Heart right ventricle (tissue), 16 donors: ENCODE measurements around the gene NCKAP5. TPM values are rescaled to one million over a fixed set of nuclear protein-coding genes. Genes with fewer than 3 reads are reported as not detected.

Experiments used
- ATAC-seq, 8 donors: fragments of 200-7000 bp; cut with Tn5 transposase; one replicate each; pipeline ENCODE4 v1.9.1; 2020; ENCODE audit warnings: mild to moderate bottlenecking in 8 of 8, moderate library complexity in 8 of 8, moderate number of reproducible peaks in 1 of 8
- DNase-seq, 2 donors: peaks; one replicate each; pipeline ENCODE4 v3.0.0-alpha.2; 2020
- H3K27ac ChIP-seq, 10 donors: fragments of 200-600 bp; sonication (generic) in 2 of 10; one replicate each; pipeline versions ENCODE4 v1.5.0 to v1.8.0; 2020 to 2022; ENCODE audit warnings: mild to moderate bottlenecking in 3 of 10
- H3K27me3 ChIP-seq, 7 donors: fragments of 200-600 bp; one replicate each; pipeline ENCODE4 v1.8.0; 2021 to 2022; ENCODE audit warnings: mild to moderate bottlenecking in 2 of 7
- H3K36me3 ChIP-seq, 9 donors: fragments of 200-600 bp; sonication (generic) in 1 of 9; one replicate each; pipeline versions ENCODE4 v1.5.0 to v1.8.0; 2020 to 2022; ENCODE audit warnings: mild to moderate bottlenecking in 2 of 9
- H3K4me1 ChIP-seq, 9 donors: fragments of 200-600 bp; sonication (generic) in 1 of 9; one replicate each; pipeline versions ENCODE4 v1.5.0 to v1.8.0; 2020 to 2022; ENCODE audit warnings: mild to moderate bottlenecking in 4 of 9
- H3K4me3 ChIP-seq, 10 donors: fragments of 200-600 bp; sonication (generic) in 2 of 10; one replicate each; pipeline versions ENCODE4 v1.5.0 to v1.8.0; 2020 to 2022; ENCODE audit warnings: mild to moderate bottlenecking in 7 of 10, moderate library complexity in 2 of 10
- H3K9me3 ChIP-seq, 11 donors: fragments of 200-600 bp in 10 of 11; sonication (generic) in 2 of 11; one replicate each; pipeline versions ENCODE4 v1.5.0 to v1.8.0; 2013 to 2022; ENCODE audit warnings: mild to moderate bottlenecking in 2 of 11, control low read depth in 1 of 11, moderate library complexity in 1 of 11
- CTCF ChIP-seq, 9 donors: fragments of 200-600 bp; sonication (generic) in 2 of 9; IDR thresholded peaks; one replicate each; pipeline versions ENCODE4 v1.5.0 to v1.8.0; 2021 to 2022; ENCODE audit warnings: antibody characterized with exemption in 9 of 9, mild to moderate bottlenecking in 5 of 9, moderate library complexity in 1 of 9
- WGBS, 2 donors: extraction: QIAGEN DNeasy Blood & Tissue Kit; methylation state at CpG; one replicate each; pipeline ENCODE4 v1.1.7; 2013; ENCODE audit warnings: inconsistent platforms in 1 of 2; 5-methylcytosine and 5-hydroxymethylcytosine counted together
- intact Hi-C, 10 donors: fragments of 100-400 bp; cut with DNase I; formaldehyde crosslinking; loops; one replicate each; pipeline versions ENCODE4 v1.11.1 to v1.14.2; 2022
- polyA plus RNA-seq, 2 donors: library from polyadenylated mRNA; stranded (reverse); fragments of 200-250 nt; gene quantifications; one replicate each; pipeline ENCODE4 v1.2.3, GENCODE V29; 2013
- total RNA-seq, 10 donors: library from RNA; stranded (reverse); fragmentation: NEBNext Ultra II Directional in 3 of 10; extraction: Animal tissue kit (Norgen Biotek cat#: 25700) in 3 of 10; gene quantifications; one replicate each; pipeline versions ENCODE4 v1.2.1 to v1.2.4, GENCODE V29; 2021 to 2023
- donor health status: Arrhythmogenic right ventricular cardiomyopathy.
- donor health status: ischemic (EF 13 %, LVEDD 7.1; RV severe dilation, severe dysfunction).
- donor health status: healthy with polysubstance abuse.
- donor health status: DM: no; HTN: yes; CAD: no.
- donor health status: DM: no; HTN: no; CAD: no.
- donor health status: ischemic (EF 25% LVEDD 6.9; RV normal size, moderate dysfunction).
- donor health status: ischemic (EF 25% LVEDD 5.7; RV mildly dilated, moderate dysfunction).
- donor health status: healthy.
- donor health status: DM: yes; HTN: yes; CAD: no.
- donor health status: Ischemic cardiomyopathy.
- donor health status: ischemic (EF 35%, LVEDD 5.7; RV mildly dilated, moderate dysfunction).
- donor health status: nonischemic (EF 11% LVEDD 7.7; RV severe dilation, severe dysfunction).
- donor health status: DM: yes; HTN: yes; CAD: no.
- donor health status: PGD.
- donor health status: ischemic (EF 29% LVEDD 5.4; RV normal size, mild dysfunction).
- donor health status: nonischemic (EF 23%, LVEDD 6.1; RV moderate dilation, normal function).

NCKAP5 gene
- total and polyA plus RNA-seq, 12 donors: 0.57 to 11.7 (median 6.2) TPM

GRCh38 chr2:133407341-133407740 lies 160.9 kb downstream of the NCKAP5 start:
- ATAC-seq: peak in 1 of 8 donors; percentile 31
- intact Hi-C loops: loop anchor here in 1 of 10 donors (10.0 kb wide), 1 partner anchor 147 kb away; no protein-coding TSS in a partner anchor
- Histone ChIP-seq H3K4me1 (peaks cover 0 to 4% (median 0%) of the 10 kb centered on the region in 9 donors), H3K9me3 (no peaks in the 10 kb centered on the region), H3K27me3 (no peaks in the 10 kb centered on the region), H3K36me3 (no peaks in the 10 kb centered on the region), H3K4me3 (no peak overlapping the region), H3K27ac (no peak overlapping the region)
- no peak for TF ChIP-seq CTCF (IDR thresholded peaks at IDR 0.05)
- 79 to 81% methylated on average over 8 of the region's 8 CpGs for WGBS, 2 donors
- no peak for DNase-seq

GRCh38 chr2:133405252-133405651 lies 163.0 kb downstream of the NCKAP5 start:
- 87 to 89% methylated on average over 4 of the region's 4 CpGs for WGBS, 2 donors
- no peak overlapping the region for H3K4me3 ChIP-seq

GRCh38 chr2:133400411-133400810 lies 167.9 kb downstream of the NCKAP5 start:
- ATAC-seq: no peak
- intact Hi-C loops: loop anchor here in 1 of 10 donors (10.0 kb wide), 1 partner anchor 154 kb away; no protein-coding TSS in a partner anchor
- WGBS, 2 donors: 92 to 95% methylated on average over 2 of the region's 2 CpGs
- no peaks in the 10 kb centered on the region for H3K27me3 ChIP-seq
- H3K27ac ChIP-seq: no peak overlapping the region
- no peaks in the 10 kb centered on the region for H3K4me1 ChIP-seq
- no peak for DNase-seq
- TF ChIP-seq CTCF (IDR thresholded peaks at IDR 0.05): no peak
- H3K9me3 ChIP-seq: peaks cover 0 to 3% (median 0%) of the 10 kb centered on the region in 11 donors
- H3K36me3 ChIP-seq: no peaks in the 10 kb centered on the region
- no peak overlapping the region for H3K4me3 ChIP-seq

More at GRCh38 chr2:133405252-133405651, 163.0 kb downstream of the NCKAP5 start:
- Histone ChIP-seq H3K36me3 (no peaks in the 10 kb centered on the region), H3K27ac (no peak overlapping the region), H3K4me1 (peaks cover 0 to 4% (median 0%) of the 10 kb centered on the region in 9 donors), H3K27me3 (no peaks in the 10 kb centered on the region), H3K9me3 (no peaks in the 10 kb centered on the region)
- no peak for ATAC-seq
- no peak for DNase-seq
- intact Hi-C loops: loop anchor here in 1 of 10 donors (10.0 kb wide), 1 partner anchor 150 kb away; no protein-coding TSS in a partner anchor
- no peak for TF ChIP-seq CTCF (IDR thresholded peaks at IDR 0.05)

- DNase-seq (no peak), ATAC-seq (no peak)
- H3K27ac ChIP-seq: no peak overlapping the region
- whole genome bisulfite sequencing, 2 donors: 79% methylated on average over 1 of the region's 1 CpG
- peaks cover 0 to 3% (median 0%) of the 10 kb centered on the region in 11 donors for H3K9me3 ChIP-seq
- H3K27me3 ChIP-seq: no peaks in the 10 kb centered on the region
- H3K4me1 ChIP-seq: no peaks in the 10 kb centered on the region
- no peak for TF ChIP-seq CTCF (IDR thresholded peaks at IDR 0.05)
- H3K4me3 ChIP-seq: no peak overlapping the region
- intact Hi-C loops: no loop called here
- no peaks in the 10 kb centered on the region for H3K36me3 ChIP-seq
Measured at GRCh38 chr2:133393895-133394294, 174.4 kb downstream of the NCKAP5 start.
